HepG2 (cell line): Measurements from ENCODE around the gene MRPL39. TPM values are rescaled to one million over a fixed set of nuclear protein-coding genes. Genes with fewer than 3 reads are reported as not detected.

ENCODE experiments used
- CEBPG ChIP-seq: IDR thresholded peaks from 2 replicates; pipeline ENCODE4 v1.6.1; 2016
- CREB1 ChIP-seq, 2 experiments: fragments of 450-650 bp in 1 of 2; IDR thresholded peaks; 2 replicates each; pipeline ENCODE4 v1.6.1; 2016 to 2017; ENCODE audit warnings: control low read depth in 1 of 2, mild to moderate bottlenecking in 1 of 2, missing compliant biosample characterization in 1 of 2, missing genetic modification characterization in 1 of 2
- ELF1 ChIP-seq: sonication (generic); formaldehyde crosslinking; IDR thresholded peaks from 2 replicates; pipeline ENCODE4 v1.4.0; 2020; ENCODE audit warnings: missing genetic modification reagents
- FOXK1 ChIP-seq: sonication (generic); formaldehyde crosslinking; IDR thresholded peaks from 2 replicates; pipeline ENCODE4 v1.4.0; 2020; ENCODE audit warnings: low read depth, missing genetic modification reagents, borderline replicate concordance
- GABPA ChIP-seq, 2 experiments: IDR thresholded peaks; 2 replicates each; pipeline ENCODE4 v1.6.1; 2011 to 2016; ENCODE audit warnings: low read depth in 2 of 2, low read length in 1 of 2, missing biosample characterization in 1 of 2, missing genetic modification characterization in 1 of 2
- GABPB1 ChIP-seq: IDR thresholded peaks from 2 replicates; pipeline ENCODE4 v1.6.1; 2016; ENCODE audit warnings: mild to moderate bottlenecking, missing genetic modification reagents, moderate library complexity, missing compliant biosample characterization
- HNRNPK ChIP-seq: fragments of 200-400 bp; formaldehyde crosslinking; IDR thresholded peaks from 2 replicates; pipeline ENCODE4 v1.6.1; 2018; ENCODE audit warnings: low read length, low read depth, moderate library complexity, mild to moderate bottlenecking; ENCODE audit not compliant: poor library complexity, severe bottlenecking
- JUN ChIP-seq: sonication (generic); formaldehyde crosslinking; IDR thresholded peaks from 2 replicates; pipeline ENCODE4 v1.4.0; 2020; ENCODE audit warnings: mild to moderate bottlenecking, missing genetic modification reagents
- TGIF2 ChIP-seq: IDR thresholded peaks from 2 replicates; pipeline ENCODE4 v1.6.1; 2016; ENCODE audit warnings: control low read depth, missing compliant biosample characterization
- ZFX ChIP-seq: sonication (generic); formaldehyde crosslinking; IDR thresholded peaks from 2 replicates; pipeline ENCODE4 v1.4.0; 2020; ENCODE audit warnings: mild to moderate bottlenecking, low read depth, missing genetic modification reagents, moderate library complexity
- ZNF329 ChIP-seq: sonication (generic); formaldehyde crosslinking; IDR thresholded peaks from 2 replicates; pipeline ENCODE4 v1.9.0; 2021; ENCODE audit warnings: low read depth, mild to moderate bottlenecking, missing genetic modification reagents
- ZNF761 ChIP-seq: sonication (generic); formaldehyde crosslinking; conservative IDR thresholded peaks from 2 replicates; pipeline ENCODE4 v1.4.0; 2020; ENCODE audit warnings: mild to moderate bottlenecking, missing genetic modification reagents
- polyA plus RNA-seq, 8 experiments: library from polyadenylated mRNA; depleted of rRNA in 3 of 8; stranded (reverse) in 7 of 8; unstranded in 1 of 8; fragments of >200 nt; fragmentation: Illumina TruSeq in 4 of 8; extraction: Trizol in 4 of 8; gene quantifications; 2 replicates each; pipeline versions ENCODE4 v1.2.1 to v1.2.3, GENCODE V29; 2011 to 2016; ENCODE audit warnings: low read depth in 4 of 8, missing spikeins in 1 of 8, mixed read lengths in 1 of 8; ENCODE audit not compliant: insufficient read depth in 1 of 8
- total RNA-seq, 5 experiments: library from RNA; depleted of rRNA; stranded (reverse); fragments of >200 nt; fragmentation: Illumina TruSeq; extraction: Trizol; gene quantifications; 2 replicates each; pipeline ENCODE4 v1.2.3, GENCODE V29; 2016; ENCODE audit warnings: low read depth in 1 of 5
- TF ChIP-seq, protein P1 (sequence below): sonication (generic); formaldehyde crosslinking; IDR thresholded peaks from 2 replicates; pipeline ENCODE4 v1.9.0; 2021; ENCODE audit warnings: missing genetic modification reagents, borderline replicate concordance
- TF ChIP-seq, protein P2 (sequence below): sonication (generic); formaldehyde crosslinking; IDR thresholded peaks from 2 replicates; pipeline ENCODE4 v1.4.0; 2020; ENCODE audit warnings: missing genetic modification reagents
- TF ChIP-seq, protein P3 (sequence below): sonication (generic); formaldehyde crosslinking; IDR thresholded peaks from 2 replicates; pipeline ENCODE4 v1.5.0; 2020; ENCODE audit warnings: mild to moderate bottlenecking, missing genetic modification reagents
- TF ChIP-seq, protein P4 (sequence below): sonication (generic); formaldehyde crosslinking; IDR thresholded peaks from 2 replicates; pipeline ENCODE4 v1.4.0; 2020; ENCODE audit warnings: missing genetic modification reagents, borderline replicate concordance
- TF ChIP-seq, protein P5 (sequence below): sonication (generic); formaldehyde crosslinking; IDR thresholded peaks from 2 replicates; pipeline ENCODE4 v1.4.0; 2020; ENCODE audit warnings: missing genetic modification reagents

MRPL39 gene
- total and polyA plus RNA-seq, 2 of the 13 experiments (the other 11 are each of a cell fraction or from before 2014, with no cell fraction given): 29.1 to 91.2 TPM

DNA sequence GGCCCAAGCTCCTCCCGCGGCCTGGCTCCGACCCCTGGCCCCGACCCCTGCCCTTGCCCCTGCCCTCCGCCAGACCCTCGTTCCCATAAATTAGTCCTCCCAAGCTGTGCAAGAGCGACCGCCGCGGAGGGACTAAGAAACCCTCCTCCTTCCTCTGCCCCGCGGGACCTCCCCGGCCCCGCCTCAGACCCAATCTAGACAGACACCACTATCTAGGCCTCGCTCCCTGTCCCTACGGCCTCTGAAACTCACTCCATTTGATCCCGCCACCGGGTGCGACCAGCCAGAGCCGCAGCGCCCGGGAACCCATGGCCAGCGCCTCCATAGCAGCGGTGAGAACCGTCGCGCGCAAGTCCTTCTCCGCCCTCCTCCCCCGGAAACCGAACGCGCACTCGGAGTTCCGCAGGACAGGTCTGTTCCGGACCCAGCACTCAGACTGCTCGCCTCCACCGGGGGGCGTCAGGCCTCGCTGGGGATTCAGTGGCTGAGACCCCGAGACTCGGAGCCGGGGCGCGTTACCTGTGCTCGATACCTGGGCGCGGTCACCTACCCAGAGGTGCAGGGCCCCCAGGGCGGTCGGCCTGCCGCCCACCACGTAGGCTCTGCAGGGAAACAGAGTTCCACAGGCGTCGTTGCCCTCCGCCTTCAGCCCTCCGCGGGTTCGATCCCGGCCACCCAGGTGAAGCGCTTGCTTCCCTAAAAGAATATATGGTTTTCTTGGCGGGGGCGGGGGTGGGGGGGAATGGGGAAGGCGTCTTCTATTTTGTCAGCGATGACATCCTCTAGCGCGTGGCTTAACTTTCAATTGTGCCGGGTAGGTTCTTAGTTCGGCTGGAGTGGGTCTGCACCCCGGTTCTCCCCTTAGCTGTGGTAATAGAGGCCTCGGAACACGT is at the start of gene MRPL39 (continued):
- no peak for TF ChIP-seq ZNF761
- TF ChIP-seq ZNF329 (CRISPR knock-in tag): peak; percentile 64; the same call in 1 of the 2 replicates
- TF ChIP-seq CEBPG (CRISPR knock-in tag): peak; percentile 46
- TF ChIP-seq ZFX (CRISPR knock-in tag): peak; percentile 84
- TF ChIP-seq TGIF2 (CRISPR knock-in tag): peak; percentile 91
- TF ChIP-seq, protein P1, sequence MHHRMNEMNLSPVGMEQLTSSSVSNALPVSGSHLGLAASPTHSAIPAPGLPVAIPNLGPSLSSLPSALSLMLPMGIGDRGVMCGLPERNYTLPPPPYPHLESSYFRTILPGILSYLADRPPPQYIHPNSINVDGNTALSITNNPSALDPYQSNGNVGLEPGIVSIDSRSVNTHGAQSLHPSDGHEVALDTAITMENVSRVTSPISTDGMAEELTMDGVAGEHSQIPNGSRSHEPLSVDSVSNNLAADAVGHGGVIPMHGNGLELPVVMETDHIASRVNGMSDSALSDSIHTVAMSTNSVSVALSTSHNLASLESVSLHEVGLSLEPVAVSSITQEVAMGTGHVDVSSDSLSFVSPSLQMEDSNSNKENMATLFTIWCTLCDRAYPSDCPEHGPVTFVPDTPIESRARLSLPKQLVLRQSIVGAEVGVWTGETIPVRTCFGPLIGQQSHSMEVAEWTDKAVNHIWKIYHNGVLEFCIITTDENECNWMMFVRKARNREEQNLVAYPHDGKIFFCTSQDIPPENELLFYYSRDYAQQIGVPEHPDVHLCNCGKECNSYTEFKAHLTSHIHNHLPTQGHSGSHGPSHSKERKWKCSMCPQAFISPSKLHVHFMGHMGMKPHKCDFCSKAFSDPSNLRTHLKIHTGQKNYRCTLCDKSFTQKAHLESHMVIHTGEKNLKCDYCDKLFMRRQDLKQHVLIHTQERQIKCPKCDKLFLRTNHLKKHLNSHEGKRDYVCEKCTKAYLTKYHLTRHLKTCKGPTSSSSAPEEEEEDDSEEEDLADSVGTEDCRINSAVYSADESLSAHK (CRISPR knock-in tag): no peak
- no peak for TF ChIP-seq JUN (CRISPR knock-in tag)
- TF ChIP-seq, protein P2, sequence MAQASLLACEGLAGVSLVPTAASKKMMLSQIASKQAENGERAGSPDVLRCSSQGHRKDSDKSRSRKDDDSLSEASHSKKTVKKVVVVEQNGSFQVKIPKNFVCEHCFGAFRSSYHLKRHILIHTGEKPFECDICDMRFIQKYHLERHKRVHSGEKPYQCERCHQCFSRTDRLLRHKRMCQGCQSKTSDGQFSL: peak; percentile 55; the same call in 1 of the 2 replicates
- peak; percentile 23 for TF ChIP-seq HNRNPK
- TF ChIP-seq GABPA (IDR thresholded peaks at IDR 0.05; ENCODE audit: low read depth, low read length): peak; percentile 86
- TF ChIP-seq GABPA (CRISPR knock-in tag; IDR thresholded peaks at IDR 0.05; ENCODE audit: low read depth): peak; percentile 92
- peak; percentile 94 for TF ChIP-seq FOXK1 (CRISPR knock-in tag)
- TF ChIP-seq, protein P3, sequence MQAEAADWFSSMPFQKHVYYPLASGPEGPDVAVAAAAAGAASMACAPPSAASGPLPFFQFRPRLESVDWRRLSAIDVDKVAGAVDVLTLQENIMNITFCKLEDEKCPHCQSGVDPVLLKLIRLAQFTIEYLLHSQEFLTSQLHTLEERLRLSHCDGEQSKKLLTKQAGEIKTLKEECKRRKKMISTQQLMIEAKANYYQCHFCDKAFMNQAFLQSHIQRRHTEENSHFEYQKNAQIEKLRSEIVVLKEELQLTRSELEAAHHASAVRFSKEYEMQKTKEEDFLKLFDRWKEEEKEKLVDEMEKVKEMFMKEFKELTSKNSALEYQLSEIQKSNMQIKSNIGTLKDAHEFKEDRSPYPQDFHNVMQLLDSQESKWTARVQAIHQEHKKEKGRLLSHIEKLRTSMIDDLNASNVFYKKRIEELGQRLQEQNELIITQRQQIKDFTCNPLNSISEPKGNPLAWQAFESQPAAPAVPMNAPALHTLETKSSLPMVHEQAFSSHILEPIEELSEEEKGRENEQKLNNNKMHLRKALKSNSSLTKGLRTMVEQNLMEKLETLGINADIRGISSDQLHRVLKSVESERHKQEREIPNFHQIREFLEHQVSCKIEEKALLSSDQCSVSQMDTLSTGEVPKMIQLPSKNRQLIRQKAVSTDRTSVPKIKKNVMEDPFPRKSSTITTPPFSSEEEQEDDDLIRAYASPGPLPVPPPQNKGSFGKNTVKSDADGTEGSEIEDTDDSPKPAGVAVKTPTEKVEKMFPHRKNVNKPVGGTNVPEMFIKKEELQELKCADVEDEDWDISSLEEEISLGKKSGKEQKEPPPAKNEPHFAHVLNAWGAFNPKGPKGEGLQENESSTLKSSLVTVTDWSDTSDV: peak; percentile 60; the same call in 1 of the 2 replicates
- 0 out of 2 replicates have a peak, but pooled peaks have one; percentile 24 for TF ChIP-seq CREB1 (IDR thresholded peaks at IDR 0.05)
- TF ChIP-seq CREB1 (CRISPR knock-in tag; IDR thresholded peaks at IDR 0.05): no peak
- peak; percentile 98 for TF ChIP-seq GABPB1 (CRISPR knock-in tag)
- TF ChIP-seq ELF1 (CRISPR knock-in tag): peak; percentile 79
- TF ChIP-seq, protein P4, sequence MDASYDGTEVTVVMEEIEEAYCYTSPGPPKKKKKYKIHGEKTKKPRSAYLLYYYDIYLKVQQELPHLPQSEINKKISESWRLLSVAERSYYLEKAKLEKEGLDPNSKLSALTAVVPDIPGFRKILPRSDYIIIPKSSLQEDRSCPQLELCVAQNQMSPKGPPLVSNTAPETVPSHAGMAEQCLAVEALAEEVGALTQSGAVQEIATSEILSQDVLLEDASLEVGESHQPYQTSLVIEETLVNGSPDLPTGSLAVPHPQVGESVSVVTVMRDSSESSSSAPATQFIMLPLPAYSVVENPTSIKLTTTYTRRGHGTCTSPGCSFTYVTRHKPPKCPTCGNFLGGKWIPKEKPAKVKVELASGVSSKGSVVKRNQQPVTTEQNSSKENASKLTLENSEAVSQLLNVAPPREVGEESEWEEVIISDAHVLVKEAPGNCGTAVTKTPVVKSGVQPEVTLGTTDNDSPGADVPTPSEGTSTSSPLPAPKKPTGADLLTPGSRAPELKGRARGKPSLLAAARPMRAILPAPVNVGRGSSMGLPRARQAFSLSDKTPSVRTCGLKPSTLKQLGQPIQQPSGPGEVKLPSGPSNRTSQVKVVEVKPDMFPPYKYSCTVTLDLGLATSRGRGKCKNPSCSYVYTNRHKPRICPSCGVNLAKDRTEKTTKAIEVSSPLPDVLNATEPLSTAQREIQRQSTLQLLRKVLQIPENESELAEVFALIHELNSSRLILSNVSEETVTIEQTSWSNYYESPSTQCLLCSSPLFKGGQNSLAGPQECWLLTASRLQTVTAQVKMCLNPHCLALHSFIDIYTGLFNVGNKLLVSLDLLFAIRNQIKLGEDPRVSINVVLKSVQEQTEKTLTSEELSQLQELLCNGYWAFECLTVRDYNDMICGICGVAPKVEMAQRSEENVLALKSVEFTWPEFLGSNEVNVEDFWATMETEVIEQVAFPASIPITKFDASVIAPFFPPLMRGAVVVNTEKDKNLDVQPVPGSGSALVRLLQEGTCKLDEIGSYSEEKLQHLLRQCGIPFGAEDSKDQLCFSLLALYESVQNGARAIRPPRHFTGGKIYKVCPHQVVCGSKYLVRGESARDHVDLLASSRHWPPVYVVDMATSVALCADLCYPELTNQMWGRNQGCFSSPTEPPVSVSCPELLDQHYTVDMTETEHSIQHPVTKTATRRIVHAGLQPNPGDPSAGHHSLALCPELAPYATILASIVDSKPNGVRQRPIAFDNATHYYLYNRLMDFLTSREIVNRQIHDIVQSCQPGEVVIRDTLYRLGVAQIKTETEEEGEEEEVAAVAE (CRISPR knock-in tag): peak; percentile 78
- TF ChIP-seq, protein P5, sequence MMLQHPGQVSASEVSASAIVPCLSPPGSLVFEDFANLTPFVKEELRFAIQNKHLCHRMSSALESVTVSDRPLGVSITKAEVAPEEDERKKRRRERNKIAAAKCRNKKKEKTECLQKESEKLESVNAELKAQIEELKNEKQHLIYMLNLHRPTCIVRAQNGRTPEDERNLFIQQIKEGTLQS: peak; percentile 64; the same call in 1 of the 2 replicates
